ENCODE measurements around the gene CACHD1.

CACHD1 gene

GRCh38 chr1:64530969-64531692 lies 61.2 kb downstream of the CACHD1 start:
- Histone ChIP-seq H3K9me3 (ENCODE audit: insufficient read depth, low read length) (no peaks in the 10 kb centered on the region), H3K27ac (ENCODE audit: low read depth, low read length) (no peak overlapping the region), H3K9ac (ENCODE audit: low read length) (no peak overlapping the region), H3K4me2 (ENCODE audit: low read depth, low read length, poor library complexity, severe bottlenecking) (no peak overlapping the region), H3K27me3 (ENCODE audit: low read length) (no peaks in the 10 kb centered on the region), H3F3A (ENCODE audit: insufficient read depth) (no peaks in the 10 kb centered on the region), H3K4me3 (ENCODE audit: insufficient read depth, low read length, poor library complexity, severe bottlenecking) (no peak overlapping the region), H3K36me3 (ENCODE audit: low read length) (no peaks in the 10 kb centered on the region), H4K20me1 (ENCODE audit: low read depth, low read length) (no peaks in the 10 kb centered on the region), H3K9me2 (replicated peaks; ENCODE audit: insufficient read depth, low read length) (no peaks in the 10 kb centered on the region), H2AFZ (ENCODE audit: low read depth, low read length, severe bottlenecking) (no peak overlapping the region), H3K79me2 (ENCODE audit: insufficient read depth, low read length) (no peaks in the 10 kb centered on the region)
- no peak for TF ChIP-seq CTCF (IDR thresholded peaks at IDR 0.05; ENCODE audit: insufficient read depth, low read length, poor library complexity, severe bottlenecking)
- TF ChIP-seq EZH2phosphoT487 (conservative IDR thresholded peaks at IDR 0.05; ENCODE audit: low read length): no peak

GRCh38 chr1:64532646-64533045 lies 62.7 kb downstream of the CACHD1 start:
- no peak overlapping the region for H3K4me2 ChIP-seq (ENCODE audit: low read depth, low read length, poor library complexity, severe bottlenecking)

GRCh38 chr1:64535938-64536835 lies 66.3 kb downstream of the CACHD1 start:
- no peaks in the 10 kb centered on the region for H3K36me3 ChIP-seq (ENCODE audit: low read length)
- no peak overlapping the region for H3K9ac ChIP-seq (ENCODE audit: low read length)
- no peak overlapping the region for H3K4me3 ChIP-seq (ENCODE audit: insufficient read depth, low read length, poor library complexity, severe bottlenecking)
- no peak overlapping the region for H2AFZ ChIP-seq (ENCODE audit: low read depth, low read length, severe bottlenecking)
- H3F3A ChIP-seq (ENCODE audit: insufficient read depth): no peaks in the 10 kb centered on the region
- no peaks in the 10 kb centered on the region for H3K9me3 ChIP-seq (ENCODE audit: insufficient read depth, low read length)
- no peaks in the 10 kb centered on the region for H3K79me2 ChIP-seq (ENCODE audit: insufficient read depth, low read length)
- no peaks in the 10 kb centered on the region for H3K27me3 ChIP-seq (ENCODE audit: low read length)
- TF ChIP-seq CTCF (IDR thresholded peaks at IDR 0.05; ENCODE audit: insufficient read depth, low read length, poor library complexity, severe bottlenecking): no peak
- TF ChIP-seq EZH2phosphoT487 (conservative IDR thresholded peaks at IDR 0.05; ENCODE audit: low read length): no peak
- H3K9me2 ChIP-seq (replicated peaks; ENCODE audit: insufficient read depth, low read length): no peaks in the 10 kb centered on the region
- no peak overlapping the region for H3K4me2 ChIP-seq (ENCODE audit: low read depth, low read length, poor library complexity, severe bottlenecking)
- H3K27ac ChIP-seq (ENCODE audit: low read depth, low read length): no peak overlapping the region
- no peaks in the 10 kb centered on the region for H4K20me1 ChIP-seq (ENCODE audit: low read depth, low read length)

More at GRCh38 chr1:64532646-64533045, 62.7 kb downstream of the CACHD1 start:
- Histone ChIP-seq H3K36me3 (ENCODE audit: low read length) (no peaks in the 10 kb centered on the region), H3K9me3 (ENCODE audit: insufficient read depth, low read length) (no peaks in the 10 kb centered on the region), H3K27ac (ENCODE audit: low read depth, low read length) (no peak overlapping the region), H3K79me2 (ENCODE audit: insufficient read depth, low read length) (no peaks in the 10 kb centered on the region), H2AFZ (ENCODE audit: low read depth, low read length, severe bottlenecking) (no peak overlapping the region), H3K4me3 (ENCODE audit: insufficient read depth, low read length, poor library complexity, severe bottlenecking) (no peak overlapping the region), H3F3A (ENCODE audit: insufficient read depth) (no peaks in the 10 kb centered on the region), H3K9ac (ENCODE audit: low read length) (no peak overlapping the region), H3K27me3 (ENCODE audit: low read length) (no peaks in the 10 kb centered on the region), H4K20me1 (ENCODE audit: low read depth, low read length) (no peaks in the 10 kb centered on the region), H3K9me2 (replicated peaks; ENCODE audit: insufficient read depth, low read length) (no peaks in the 10 kb centered on the region)
- TF ChIP-seq CTCF (IDR thresholded peaks at IDR 0.05; ENCODE audit: insufficient read depth, low read length, poor library complexity, severe bottlenecking): no peak
- TF ChIP-seq EZH2phosphoT487 (conservative IDR thresholded peaks at IDR 0.05; ENCODE audit: low read length): no peak

Measured in SU-DHL-6 (cell line).